ENCODE data around the gene SPATA22. TPM values are rescaled to one million over a fixed set of nuclear protein-coding genes. Genes with fewer than 3 reads are reported as not detected.

SPATA22 gene
- total and polyA plus RNA-seq, 2 experiments from 2014 or later, result not detected

GRCh38 chr17:3513305-3514035 is 41.9 kb upstream of the SPATA22 start:
- no peak for DNase-seq (ENCODE audit: low spot score)
- Histone ChIP-seq H3K27ac (ENCODE audit: low read depth) (no peak overlapping the region), H3K9me2 (ENCODE audit: insufficient read depth) (peaks cover 6% of the 10 kb centered on the region; the same call in 1 of the 2 replicates), H3K36me3 (ENCODE audit: insufficient read depth) (no peaks in the 10 kb centered on the region; the same call in 1 of the 2 replicates), H3F3A (replicated peaks; ENCODE audit: low read depth) (no peaks in the 10 kb centered on the region), H3K4me3 (no peak overlapping the region), H2AFZ (peak overlapping the region; percentile 93), H3K4me2 (peak overlapping the region; percentile 69), H3K4me1 (ENCODE audit: insufficient read depth) (peaks cover 28% of the 10 kb centered on the region), H3K79me2 (replicated peaks; ENCODE audit: insufficient read depth) (no peaks in the 10 kb centered on the region), H4K20me1 (replicated peaks; ENCODE audit: insufficient read depth) (no peaks in the 10 kb centered on the region), H3K27me3 (ENCODE audit: insufficient read depth) (no peaks in the 10 kb centered on the region)
- TF ChIP-seq, protein P1, sequence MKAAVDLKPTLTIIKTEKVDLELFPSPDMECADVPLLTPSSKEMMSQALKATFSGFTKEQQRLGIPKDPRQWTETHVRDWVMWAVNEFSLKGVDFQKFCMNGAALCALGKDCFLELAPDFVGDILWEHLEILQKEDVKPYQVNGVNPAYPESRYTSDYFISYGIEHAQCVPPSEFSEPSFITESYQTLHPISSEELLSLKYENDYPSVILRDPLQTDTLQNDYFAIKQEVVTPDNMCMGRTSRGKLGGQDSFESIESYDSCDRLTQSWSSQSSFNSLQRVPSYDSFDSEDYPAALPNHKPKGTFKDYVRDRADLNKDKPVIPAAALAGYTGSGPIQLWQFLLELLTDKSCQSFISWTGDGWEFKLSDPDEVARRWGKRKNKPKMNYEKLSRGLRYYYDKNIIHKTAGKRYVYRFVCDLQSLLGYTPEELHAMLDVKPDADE (IDR thresholded peaks at IDR 0.05), result no peak
- TF ChIP-seq NANOG (IDR thresholded peaks at IDR 0.05; ENCODE audit: borderline replicate concordance), result no peak
- TF ChIP-seq, protein P2, sequence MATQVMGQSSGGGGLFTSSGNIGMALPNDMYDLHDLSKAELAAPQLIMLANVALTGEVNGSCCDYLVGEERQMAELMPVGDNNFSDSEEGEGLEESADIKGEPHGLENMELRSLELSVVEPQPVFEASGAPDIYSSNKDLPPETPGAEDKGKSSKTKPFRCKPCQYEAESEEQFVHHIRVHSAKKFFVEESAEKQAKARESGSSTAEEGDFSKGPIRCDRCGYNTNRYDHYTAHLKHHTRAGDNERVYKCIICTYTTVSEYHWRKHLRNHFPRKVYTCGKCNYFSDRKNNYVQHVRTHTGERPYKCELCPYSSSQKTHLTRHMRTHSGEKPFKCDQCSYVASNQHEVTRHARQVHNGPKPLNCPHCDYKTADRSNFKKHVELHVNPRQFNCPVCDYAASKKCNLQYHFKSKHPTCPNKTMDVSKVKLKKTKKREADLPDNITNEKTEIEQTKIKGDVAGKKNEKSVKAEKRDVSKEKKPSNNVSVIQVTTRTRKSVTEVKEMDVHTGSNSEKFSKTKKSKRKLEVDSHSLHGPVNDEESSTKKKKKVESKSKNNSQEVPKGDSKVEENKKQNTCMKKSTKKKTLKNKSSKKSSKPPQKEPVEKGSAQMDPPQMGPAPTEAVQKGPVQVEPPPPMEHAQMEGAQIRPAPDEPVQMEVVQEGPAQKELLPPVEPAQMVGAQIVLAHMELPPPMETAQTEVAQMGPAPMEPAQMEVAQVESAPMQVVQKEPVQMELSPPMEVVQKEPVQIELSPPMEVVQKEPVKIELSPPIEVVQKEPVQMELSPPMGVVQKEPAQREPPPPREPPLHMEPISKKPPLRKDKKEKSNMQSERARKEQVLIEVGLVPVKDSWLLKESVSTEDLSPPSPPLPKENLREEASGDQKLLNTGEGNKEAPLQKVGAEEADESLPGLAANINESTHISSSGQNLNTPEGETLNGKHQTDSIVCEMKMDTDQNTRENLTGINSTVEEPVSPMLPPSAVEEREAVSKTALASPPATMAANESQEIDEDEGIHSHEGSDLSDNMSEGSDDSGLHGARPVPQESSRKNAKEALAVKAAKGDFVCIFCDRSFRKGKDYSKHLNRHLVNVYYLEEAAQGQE (IDR thresholded peaks at IDR 0.05; ENCODE audit: unreplicated experiment), result no peak
- no peak for TF ChIP-seq ZNF331 (CRISPR knock-in tag; IDR thresholded peaks at IDR 0.05; ENCODE audit: low read depth)
- no peak for TF ChIP-seq POLR2AphosphoS5 (IDR thresholded peaks at IDR 0.05; ENCODE audit: low read depth)
- no peak for TF ChIP-seq JUNB (IDR thresholded peaks at IDR 0.05; ENCODE audit: unreplicated experiment)
- no peak for TF ChIP-seq CTCF (conservative IDR thresholded peaks at IDR 0.05; ENCODE audit: low read depth in 2 of 2)
- TF ChIP-seq, protein P3, sequence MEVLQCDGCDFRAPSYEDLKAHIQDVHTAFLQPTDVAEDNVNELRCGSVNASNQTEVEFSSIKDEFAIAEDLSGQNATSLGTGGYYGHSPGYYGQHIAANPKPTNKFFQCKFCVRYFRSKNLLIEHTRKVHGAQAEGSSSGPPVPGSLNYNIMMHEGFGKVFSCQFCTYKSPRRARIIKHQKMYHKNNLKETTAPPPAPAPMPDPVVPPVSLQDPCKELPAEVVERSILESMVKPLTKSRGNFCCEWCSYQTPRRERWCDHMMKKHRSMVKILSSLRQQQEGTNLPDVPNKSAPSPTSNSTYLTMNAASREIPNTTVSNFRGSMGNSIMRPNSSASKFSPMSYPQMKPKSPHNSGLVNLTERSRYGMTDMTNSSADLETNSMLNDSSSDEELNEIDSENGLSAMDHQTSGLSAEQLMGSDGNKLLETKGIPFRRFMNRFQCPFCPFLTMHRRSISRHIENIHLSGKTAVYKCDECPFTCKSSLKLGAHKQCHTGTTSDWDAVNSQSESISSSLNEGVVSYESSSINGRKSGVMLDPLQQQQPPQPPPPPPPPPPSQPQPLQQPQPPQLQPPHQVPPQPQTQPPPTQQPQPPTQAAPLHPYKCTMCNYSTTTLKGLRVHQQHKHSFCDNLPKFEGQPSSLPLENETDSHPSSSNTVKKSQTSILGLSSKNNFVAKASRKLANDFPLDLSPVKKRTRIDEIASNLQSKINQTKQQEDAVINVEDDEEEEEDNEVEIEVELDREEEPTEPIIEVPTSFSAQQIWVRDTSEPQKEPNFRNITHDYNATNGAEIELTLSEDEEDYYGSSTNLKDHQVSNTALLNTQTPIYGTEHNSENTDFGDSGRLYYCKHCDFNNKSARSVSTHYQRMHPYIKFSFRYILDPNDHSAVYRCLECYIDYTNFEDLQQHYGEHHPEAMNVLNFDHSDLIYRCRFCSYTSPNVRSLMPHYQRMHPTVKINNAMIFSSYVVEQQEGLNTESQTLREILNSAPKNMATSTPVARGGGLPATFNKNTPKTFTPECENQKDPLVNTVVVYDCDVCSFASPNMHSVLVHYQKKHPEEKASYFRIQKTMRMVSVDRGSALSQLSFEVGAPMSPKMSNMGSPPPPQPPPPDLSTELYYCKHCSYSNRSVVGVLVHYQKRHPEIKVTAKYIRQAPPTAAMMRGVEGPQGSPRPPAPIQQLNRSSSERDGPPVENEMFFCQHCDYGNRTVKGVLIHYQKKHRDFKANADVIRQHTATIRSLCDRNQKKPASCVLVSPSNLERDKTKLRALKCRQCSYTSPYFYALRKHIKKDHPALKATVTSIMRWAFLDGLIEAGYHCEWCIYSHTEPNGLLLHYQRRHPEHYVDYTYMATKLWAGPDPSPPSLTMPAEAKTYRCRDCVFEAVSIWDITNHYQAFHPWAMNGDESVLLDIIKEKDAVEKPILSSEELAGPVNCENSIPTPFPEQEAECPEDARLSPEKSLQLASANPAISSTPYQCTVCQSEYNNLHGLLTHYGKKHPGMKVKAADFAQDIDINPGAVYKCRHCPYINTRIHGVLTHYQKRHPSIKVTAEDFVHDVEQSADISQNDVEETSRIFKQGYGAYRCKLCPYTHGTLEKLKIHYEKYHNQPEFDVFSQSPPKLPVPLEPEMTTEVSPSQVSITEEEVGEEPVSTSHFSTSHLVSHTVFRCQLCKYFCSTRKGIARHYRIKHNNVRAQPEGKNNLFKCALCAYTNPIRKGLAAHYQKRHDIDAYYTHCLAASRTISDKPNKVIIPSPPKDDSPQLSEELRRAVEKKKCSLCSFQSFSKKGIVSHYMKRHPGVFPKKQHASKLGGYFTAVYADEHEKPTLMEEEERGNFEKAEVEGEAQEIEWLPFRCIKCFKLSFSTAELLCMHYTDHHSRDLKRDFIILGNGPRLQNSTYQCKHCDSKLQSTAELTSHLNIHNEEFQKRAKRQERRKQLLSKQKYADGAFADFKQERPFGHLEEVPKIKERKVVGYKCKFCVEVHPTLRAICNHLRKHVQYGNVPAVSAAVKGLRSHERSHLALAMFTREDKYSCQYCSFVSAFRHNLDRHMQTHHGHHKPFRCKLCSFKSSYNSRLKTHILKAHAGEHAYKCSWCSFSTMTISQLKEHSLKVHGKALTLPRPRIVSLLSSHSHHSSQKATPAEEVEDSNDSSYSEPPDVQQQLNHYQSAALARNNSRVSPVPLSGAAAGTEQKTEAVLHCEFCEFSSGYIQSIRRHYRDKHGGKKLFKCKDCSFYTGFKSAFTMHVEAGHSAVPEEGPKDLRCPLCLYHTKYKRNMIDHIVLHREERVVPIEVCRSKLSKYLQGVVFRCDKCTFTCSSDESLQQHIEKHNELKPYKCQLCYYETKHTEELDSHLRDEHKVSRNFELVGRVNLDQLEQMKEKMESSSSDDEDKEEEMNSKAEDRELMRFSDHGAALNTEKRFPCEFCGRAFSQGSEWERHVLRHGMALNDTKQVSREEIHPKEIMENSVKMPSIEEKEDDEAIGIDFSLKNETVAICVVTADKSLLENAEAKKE (CRISPR knock-in tag; IDR thresholded peaks at IDR 0.05), result no peak
- TF ChIP-seq STAT1 (IDR thresholded peaks at IDR 0.05; ENCODE audit: unreplicated experiment), result no peak
- no peak for TF ChIP-seq EZH2 (IDR thresholded peaks at IDR 0.05; ENCODE audit: low read depth, unreplicated experiment)
- no peak for TF ChIP-seq ZNF114 (CRISPR knock-in tag; IDR thresholded peaks at IDR 0.05)
- no peak for TF ChIP-seq CREB1 (CRISPR knock-in tag; IDR thresholded peaks at IDR 0.05; ENCODE audit: low read depth)
- TF ChIP-seq EZH2phosphoT487 (IDR thresholded peaks at IDR 0.05; ENCODE audit: unreplicated experiment), result no peak
- peak; percentile 58 for ATAC-seq
- H3K36me3 Mint-ChIP-seq (ENCODE audit: low read depth), result no peaks in the 10 kb centered on the region
- H3K9me3 Mint-ChIP-seq, result peaks cover 6% of the 10 kb centered on the region; the same call in 2 of the 3 replicates
- H3K4me3 Mint-ChIP-seq, result 0 out of 3 replicates have a peak overlapping the region, but pooled peaks have one; percentile 41
- peaks cover 36% of the 10 kb centered on the region for H3K4me1 Mint-ChIP-seq
- H3K27me3 Mint-ChIP-seq (ENCODE audit: insufficient read depth, low read depth, poor library complexity), result peaks cover 31% of the 10 kb centered on the region
- H3K27ac Mint-ChIP-seq, result no peak overlapping the region

Data from GM23338 (cell line).